B cell (primary cell): ENCODE measurements around the gene DDAH1. TPM values are rescaled to one million over a fixed set of nuclear protein-coding genes. Genes with fewer than 3 reads are reported as not detected.

ENCODE experiments used
- ATAC-seq: fragments of 200-7000 bp; cut with Tn5 transposase; one replicate; pipeline ENCODE4 v1.10.0; 2021; ENCODE audit warnings: low read depth, mild to moderate bottlenecking, moderate number of reproducible peaks, moderate library complexity
- CTCF ChIA-PET: fragments of 350-600 bp; sonication (Branson Sonifier 250); formaldehyde crosslinking; loops from one replicate; lab custom pipeline; 2021; ENCODE audit warnings: antibody characterized with exemption, inconsistent platforms; lab: Charles Lee
- POLR2A ChIA-PET: fragments of 350-600 bp; sonication (Branson Sonifier 250); formaldehyde crosslinking; loops from one replicate; lab custom pipeline; 2021; ENCODE audit warnings: antibody characterized with exemption; lab: Charles Lee
- DNase-seq: peaks from one replicate; pipeline ENCODE4 v3.0.0; 2013
- H2AFZ ChIP-seq: 2 replicates; pipeline ENCODE4 v1.6.1; 2012; ENCODE audit warnings: mild to moderate bottlenecking, low read depth, low read length; ENCODE audit not compliant: insufficient read depth, poor library complexity, severe bottlenecking
- H3K27ac ChIP-seq, 2 donors: 1 replicate in 1 of 2; 2 replicates in 1 of 2; pipeline ENCODE4 v1.5.1; 2012 to 2013; ENCODE audit warnings: low read length in 2 of 2, mild to moderate bottlenecking in 2 of 2, moderate library complexity in 1 of 2
- H3K27me3 ChIP-seq, 4 experiments: fragments of 200-600 bp in 1 of 4; sonication (generic) in 1 of 4; replicated peaks in 1 of 4; 1 replicate in 2 of 4; 2 replicates in 2 of 4; pipeline versions ENCODE4 v1.6.1 to v1.7.0; 2013 to 2016; ENCODE audit warnings: low read length in 3 of 4, mild to moderate bottlenecking in 2 of 4, mixed read lengths in 1 of 4, moderate library complexity in 1 of 4; ENCODE audit not compliant: insufficient read depth in 4 of 4, control insufficient read depth in 3 of 4; ENCODE audit errors: control extremely low read depth in 1 of 4
- H3K36me3 ChIP-seq, 2 experiments: replicated peaks in 1 of 2; 1 replicate in 1 of 2; 2 replicates in 1 of 2; pipeline versions ENCODE4 v1.6.1 to v1.7.1; 2013; ENCODE audit warnings: low read length in 1 of 2; ENCODE audit not compliant: insufficient read depth in 2 of 2, control insufficient read depth in 1 of 2; ENCODE audit errors: control extremely low read depth in 1 of 2, extremely low read depth in 1 of 2
- H3K4me1 ChIP-seq, 2 donors: fragments of 200-600 bp in 1 of 2; sonication (generic) in 1 of 2; 1 replicate in 1 of 2; 2 replicates in 1 of 2; pipeline versions ENCODE4 v1.5.1 to v1.6.1; 2013 to 2017; ENCODE audit warnings: low read length in 2 of 2; ENCODE audit not compliant: control insufficient read depth in 2 of 2, insufficient read depth in 2 of 2
- H3K4me2 ChIP-seq: replicated peaks from 2 replicates; pipeline ENCODE3; 2012; ENCODE audit warnings: mild to moderate bottlenecking, low read depth, low read length; ENCODE audit not compliant: poor library complexity, severe bottlenecking
- H3K4me3 ChIP-seq, 5 experiments: fragments of 200-600 bp in 1 of 5; sonication (generic) in 1 of 5; 1 replicate in 3 of 5; 2 replicates in 2 of 5; pipeline versions ENCODE4 v1.5.1 to v1.7.0; 2011 to 2016; ENCODE audit warnings: low read length in 4 of 5, mild to moderate bottlenecking in 4 of 5, low read depth in 2 of 5, control low read depth in 1 of 5, moderate library complexity in 1 of 5; ENCODE audit not compliant: insufficient read depth in 1 of 5; ENCODE audit errors: control extremely low read depth in 1 of 5, extremely low read depth in 1 of 5
- H3K79me2 ChIP-seq: fragments of 200-600 bp; sonication (generic); one replicate; pipeline ENCODE4 v1.6.0; 2016; ENCODE audit warnings: low read length; ENCODE audit not compliant: control insufficient read depth, insufficient read depth
- H3K9ac ChIP-seq: fragments of 200-600 bp; sonication (generic); 2 replicates; pipeline ENCODE4 v1.6.1; 2017; ENCODE audit warnings: mild to moderate bottlenecking, low read length, moderate library complexity
- H3K9me3 ChIP-seq, 3 donors: one replicate each; pipeline versions ENCODE4 v1.6.1 to v1.7.1; 2013; ENCODE audit warnings: low read length in 2 of 3; ENCODE audit not compliant: control insufficient read depth in 2 of 3, insufficient read depth in 1 of 3; ENCODE audit errors: control extremely low read depth in 1 of 3
- H4K20me1 ChIP-seq: 2 replicates; pipeline ENCODE4 v1.6.0; 2012; ENCODE audit warnings: mild to moderate bottlenecking, low read length; ENCODE audit not compliant: insufficient read depth, control insufficient read depth, poor library complexity, severe bottlenecking
- H3K27ac Mint-ChIP-seq: one replicate; pipeline ENCODE4 v1.8.0; 2021; ENCODE audit warnings: mixed read lengths
- H3K27me3 Mint-ChIP-seq: one replicate; pipeline ENCODE4 v1.8.0; 2021; ENCODE audit warnings: mixed read lengths
- H3K4me1 Mint-ChIP-seq: one replicate; pipeline ENCODE4 v1.8.0; 2021; ENCODE audit warnings: mixed read lengths
- H3K4me3 Mint-ChIP-seq: one replicate; pipeline ENCODE4 v1.8.0; 2021; ENCODE audit warnings: mixed read lengths
- H3K9me3 Mint-ChIP-seq: one replicate; pipeline ENCODE4 v1.8.0; 2022; ENCODE audit warnings: mixed read lengths; ENCODE audit not compliant: insufficient read depth
- CTCF ChIP-seq: fragments of 200-600 bp; IDR thresholded peaks from one replicate; pipeline ENCODE4 v1.8.0; 2022; ENCODE audit warnings: antibody characterized with exemption, mild to moderate bottlenecking
- EZH2 ChIP-seq: IDR thresholded peaks from 2 replicates; pipeline ENCODE4 v1.6.1; 2012; ENCODE audit warnings: borderline replicate concordance, low read depth, mild to moderate bottlenecking, moderate library complexity, low read length; ENCODE audit not compliant: insufficient read depth, poor library complexity, severe bottlenecking
- WGBS: methylation state at CpG from one replicate; pipeline ENCODE4 v1.1.5; 2013; ENCODE audit warnings: missing lambda C conversion rate; ENCODE audit not compliant: insufficient coverage; 5-methylcytosine and 5-hydroxymethylcytosine counted together
- intact Hi-C: fragments of 100-400 bp; cut with micrococcal nuclease; formaldehyde crosslinking; loops from one replicate; pipeline ENCODE4 v1.10.0; 2022
- polyA plus RNA-seq: library from polyadenylated mRNA; depleted of rRNA; stranded (reverse); fragments of >200 nt; gene quantifications from 2 replicates; pipeline ENCODE4 v1.2.3, GENCODE V29; 2012
- total RNA-seq, 2 donors: library from RNA; stranded (reverse); fragments of 120-200 nt in 1 of 2; gene quantifications; 1 replicate in 1 of 2; 2 replicates in 1 of 2; pipeline versions ENCODE4 v1.2.3 to v1.2.4, GENCODE V29; 2013 to 2022

The DDAH1 gene
- total and polyA plus RNA-seq, 2 donors (not counting 1 experiment from before 2014, with no cell fraction given), result 0.04 TPM; not detected in 1

- DNase-seq (no peak), ATAC-seq (no peak)
- ChIA-PET CTCF (interaction anchor here (0.7 to 1.8 kb wide), 2 partner anchors 8 to 11 kb away, joined by 3 to 5 read pairs; no protein-coding TSS in a partner anchor), POLR2A (no interaction called here)
- Mint-ChIP-seq H3K4me3 (no peak overlapping the region), H3K9me3 (no peaks in the 10 kb centered on the region), H3K27me3 (peaks cover 5% of the 10 kb centered on the region), H3K27ac (no peak overlapping the region), H3K4me1 (no peaks in the 10 kb centered on the region)
- no peak for TF ChIP-seq CTCF
- WGBS, result 83% methylated on average over 3 of the region's 8 CpGs
- Histone ChIP-seq H3K27me3 (peaks cover 0 to 12% (median 0%) of the 10 kb centered on the region in 4 experiments), H3K4me1 (no peaks in the 10 kb centered on the region), H3K9me3 (no peaks in the 10 kb centered on the region), H2AFZ (no peak overlapping the region), H3K4me2 (no peak overlapping the region), H3K4me3 (no peak overlapping the region), H3K36me3 (no peaks in the 10 kb centered on the region), H4K20me1 (no peaks in the 10 kb centered on the region), H3K27ac (no peak overlapping the region), H3K79me2 (no peaks in the 10 kb centered on the region), H3K9ac (no peak overlapping the region)
- intact Hi-C loops, result no loop called here
These were observed 149.2 kb downstream of the DDAH1 start for GRCh38 chr1:85315789-85316188.

DNA sequence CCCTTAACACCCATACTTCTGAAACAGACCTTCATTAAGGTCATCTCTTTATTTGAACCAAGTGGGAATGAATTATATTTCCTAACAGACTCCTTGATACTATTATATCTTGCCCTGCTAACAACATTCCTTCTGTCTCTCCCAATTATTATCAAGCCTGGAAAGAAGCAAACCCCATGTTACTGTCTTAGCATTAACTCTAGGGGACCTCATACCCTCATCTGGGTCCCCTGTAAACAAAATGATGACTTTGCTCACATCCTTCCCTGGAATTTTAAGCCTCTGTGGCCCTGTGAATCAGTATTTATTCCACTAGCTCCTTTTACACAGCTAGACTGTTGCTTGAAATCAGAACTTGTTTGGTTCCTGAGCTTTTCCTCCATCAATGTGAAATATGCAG, 150.2 kb downstream of the DDAH1 start:
- H4K20me1 ChIP-seq, result no peaks in the 10 kb centered on the region
- no peak overlapping the region for H3K4me3 ChIP-seq
- H3K9me3 ChIP-seq, result no peaks in the 10 kb centered on the region
- no peak for ATAC-seq
- ChIA-PET POLR2A (no interaction called here), CTCF (interaction anchor here (1.8 kb wide), 1 partner anchor 10 kb away, joined by 5 read pairs; no protein-coding TSS in a partner anchor)
- DNase-seq, result no peak
- H3K9ac ChIP-seq, result no peak overlapping the region
- H2AFZ ChIP-seq, result no peak overlapping the region
- H3K9me3 Mint-ChIP-seq, result no peaks in the 10 kb centered on the region
- H3K27ac ChIP-seq, result no peak overlapping the region
- intact Hi-C loops, result no loop called here
- no peaks in the 10 kb centered on the region for H3K4me1 ChIP-seq
- no peaks in the 10 kb centered on the region for H3K79me2 ChIP-seq
- no peak overlapping the region for H3K4me2 ChIP-seq
- no peaks in the 10 kb centered on the region for H3K4me1 Mint-ChIP-seq
- no peak overlapping the region for H3K4me3 Mint-ChIP-seq
- H3K27ac Mint-ChIP-seq, result no peak overlapping the region
- peaks cover 0 to 12% (median 2%) of the 10 kb centered on the region in 4 experiments for H3K27me3 ChIP-seq
- peaks cover 12% of the 10 kb centered on the region for H3K27me3 Mint-ChIP-seq
- no peaks in the 10 kb centered on the region for H3K36me3 ChIP-seq
- TF ChIP-seq EZH2 (no peak), CTCF (no peak)
